Astrocyte (in vitro differentiated cells and primary cell): ENCODE measurements around the gene SRL. TPM values are rescaled to one million over a fixed set of nuclear protein-coding genes. Genes with fewer than 3 reads are reported as not detected.

Experiments used
- DNase-seq: peaks from one replicate; pipeline ENCODE4 v3.0.0-alpha.2; 2010; ENCODE audit warnings: low read depth
- FAIRE-seq: peaks from 2 replicates; lab custom pipeline; 2011; peaks lifted over from hg19 to GRCh38; lab: Jason Lieb, UNC
- H2AFZ ChIP-seq: 2 replicates; pipeline ENCODE4 v1.6.0; 2012; ENCODE audit warnings: low read depth, low read length, inconsistent platforms
- H3K27ac ChIP-seq: 2 replicates; pipeline ENCODE4 v1.5.1; 2011; ENCODE audit warnings: low read depth, low read length, inconsistent platforms
- H3K27me3 ChIP-seq: 2 replicates; pipeline ENCODE4 v1.6.0; 2011; ENCODE audit warnings: low read length, inconsistent platforms; ENCODE audit not compliant: insufficient read depth
- H3K36me3 ChIP-seq: 2 replicates; pipeline ENCODE4 v1.5.1; 2011; ENCODE audit warnings: low read length, inconsistent platforms; ENCODE audit not compliant: insufficient read depth
- H3K4me1 ChIP-seq: 2 replicates; pipeline ENCODE4 v1.5.1; 2011; ENCODE audit warnings: low read length, inconsistent platforms; ENCODE audit not compliant: insufficient read depth
- H3K4me2 ChIP-seq: 2 replicates; pipeline ENCODE4 v1.6.0; 2012; ENCODE audit warnings: low read length, inconsistent platforms
- H3K4me3 ChIP-seq: 2 replicates; pipeline ENCODE4 v1.5.1; 2011; ENCODE audit warnings: low read depth, mild to moderate bottlenecking, low read length, inconsistent platforms; ENCODE audit not compliant: insufficient read depth
- H3K79me2 ChIP-seq: 2 replicates; pipeline ENCODE4 v1.6.0; 2012; ENCODE audit warnings: mild to moderate bottlenecking, low read length, inconsistent platforms; ENCODE audit not compliant: insufficient read depth
- H3K9ac ChIP-seq: 2 replicates; pipeline ENCODE4 v1.6.0; 2012; ENCODE audit warnings: mild to moderate bottlenecking, low read length, inconsistent platforms
- H3K9me3 ChIP-seq: 2 replicates; pipeline ENCODE4 v1.5.1; 2012; ENCODE audit warnings: low read depth, mild to moderate bottlenecking, low read length, inconsistent platforms; ENCODE audit not compliant: insufficient read depth
- H4K20me1 ChIP-seq: 2 replicates; pipeline ENCODE4 v1.6.0; 2012; ENCODE audit warnings: low read length, inconsistent platforms; ENCODE audit not compliant: insufficient read depth
- H3K27ac Mint-ChIP-seq: one replicate; pipeline ENCODE4 v1.8.0; 2021; ENCODE audit warnings: mild to moderate bottlenecking, mixed read lengths; ENCODE audit not compliant: unreplicated experiment
- H3K27me3 Mint-ChIP-seq: one replicate; pipeline ENCODE4 v1.8.0; 2021; ENCODE audit warnings: low read depth, mixed read lengths; ENCODE audit not compliant: unreplicated experiment
- H3K36me3 Mint-ChIP-seq: one replicate; pipeline ENCODE4 v1.8.0; 2021; ENCODE audit warnings: low read depth, mixed read lengths; ENCODE audit not compliant: unreplicated experiment
- H3K4me1 Mint-ChIP-seq: one replicate; pipeline ENCODE4 v1.8.0; 2021; ENCODE audit warnings: low read depth, mixed read lengths; ENCODE audit not compliant: unreplicated experiment
- H3K4me3 Mint-ChIP-seq: one replicate; pipeline ENCODE4 v1.8.0; 2021; ENCODE audit warnings: mild to moderate bottlenecking, moderate library complexity, mixed read lengths; ENCODE audit not compliant: unreplicated experiment
- H3K9me3 Mint-ChIP-seq: one replicate; pipeline ENCODE4 v1.8.0; 2021; ENCODE audit warnings: mild to moderate bottlenecking, mixed read lengths; ENCODE audit not compliant: unreplicated experiment
- EZH2 ChIP-seq: IDR thresholded peaks from 2 replicates; pipeline ENCODE4 v1.6.1; 2012; ENCODE audit warnings: mild to moderate bottlenecking, low read length, inconsistent platforms; ENCODE audit not compliant: insufficient read depth
- total RNA-seq: library from RNA; stranded (reverse); gene quantifications from 2 replicates; pipeline ENCODE4 v1.2.1, GENCODE V29; 2021
- TF ChIP-seq, protein P1 (sequence below): IDR thresholded peaks from 2 replicates; pipeline ENCODE4 v1.5.1; 2011; ENCODE audit warnings: low read depth, mild to moderate bottlenecking, inconsistent platforms, low read length, moderate library complexity; ENCODE audit not compliant: insufficient read depth

Gene SRL
- total RNA-seq, 1 donor from 2014 or later = not detected

GRCh38 chr16:4231886-4232285 lies 10.0 kb downstream of the SRL start:
- peaks cover 2% of the 10 kb centered on the region for H3K27me3 ChIP-seq
- no peak overlapping the region for H3K27ac ChIP-seq
- Mint-ChIP-seq H3K27ac (no peak overlapping the region), H3K4me1 (peaks cover 6% of the 10 kb centered on the region), H3K4me3 (no peak overlapping the region), H3K36me3 (no peaks in the 10 kb centered on the region), H3K9me3 (peaks cover 11% of the 10 kb centered on the region), H3K27me3 (peaks cover 12% of the 10 kb centered on the region)
- H3K9me3 ChIP-seq = no peaks in the 10 kb centered on the region
- TF ChIP-seq, protein P1, sequence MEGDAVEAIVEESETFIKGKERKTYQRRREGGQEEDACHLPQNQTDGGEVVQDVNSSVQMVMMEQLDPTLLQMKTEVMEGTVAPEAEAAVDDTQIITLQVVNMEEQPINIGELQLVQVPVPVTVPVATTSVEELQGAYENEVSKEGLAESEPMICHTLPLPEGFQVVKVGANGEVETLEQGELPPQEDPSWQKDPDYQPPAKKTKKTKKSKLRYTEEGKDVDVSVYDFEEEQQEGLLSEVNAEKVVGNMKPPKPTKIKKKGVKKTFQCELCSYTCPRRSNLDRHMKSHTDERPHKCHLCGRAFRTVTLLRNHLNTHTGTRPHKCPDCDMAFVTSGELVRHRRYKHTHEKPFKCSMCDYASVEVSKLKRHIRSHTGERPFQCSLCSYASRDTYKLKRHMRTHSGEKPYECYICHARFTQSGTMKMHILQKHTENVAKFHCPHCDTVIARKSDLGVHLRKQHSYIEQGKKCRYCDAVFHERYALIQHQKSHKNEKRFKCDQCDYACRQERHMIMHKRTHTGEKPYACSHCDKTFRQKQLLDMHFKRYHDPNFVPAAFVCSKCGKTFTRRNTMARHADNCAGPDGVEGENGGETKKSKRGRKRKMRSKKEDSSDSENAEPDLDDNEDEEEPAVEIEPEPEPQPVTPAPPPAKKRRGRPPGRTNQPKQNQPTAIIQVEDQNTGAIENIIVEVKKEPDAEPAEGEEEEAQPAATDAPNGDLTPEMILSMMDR = no peak
- TF ChIP-seq EZH2 = no peak
- H3K4me2 ChIP-seq = no peak overlapping the region
- no peak overlapping the region for H2AFZ ChIP-seq
- no peak for FAIRE-seq
- H3K79me2 ChIP-seq = no peaks in the 10 kb centered on the region
- no peaks in the 10 kb centered on the region for H4K20me1 ChIP-seq
- H3K4me3 ChIP-seq = no peak overlapping the region
- DNase-seq = no peak
- H3K4me1 ChIP-seq = peaks cover 8% of the 10 kb centered on the region
- no peak overlapping the region for H3K9ac ChIP-seq
- no peaks in the 10 kb centered on the region for H3K36me3 ChIP-seq

- H3K4me2 ChIP-seq = no peak overlapping the region
- H3K79me2 ChIP-seq = no peaks in the 10 kb centered on the region
- no peaks in the 10 kb centered on the region for H3K9me3 ChIP-seq
- Mint-ChIP-seq H3K4me3 (no peak overlapping the region), H3K27ac (no peak overlapping the region), H3K9me3 (peaks cover 11% of the 10 kb centered on the region), H3K4me1 (peaks cover 6% of the 10 kb centered on the region), H3K36me3 (no peaks in the 10 kb centered on the region), H3K27me3 (peaks cover 10% of the 10 kb centered on the region)
- no peak overlapping the region for H3K4me3 ChIP-seq
- no peaks in the 10 kb centered on the region for H4K20me1 ChIP-seq
- H3K4me1 ChIP-seq = peaks cover 8% of the 10 kb centered on the region
- H2AFZ ChIP-seq = no peak overlapping the region
- FAIRE-seq (no peak), DNase-seq (no peak)
- H3K27me3 ChIP-seq = peaks cover 2% of the 10 kb centered on the region
- H3K27ac ChIP-seq = no peak overlapping the region
- no peaks in the 10 kb centered on the region for H3K36me3 ChIP-seq
- TF ChIP-seq EZH2 = no peak
- TF ChIP-seq, protein P1 = no peak
- no peak overlapping the region for H3K9ac ChIP-seq
Observed at GRCh38 chr16:4231367-4231766, 10.5 kb downstream of the SRL start.

GRCh38 chr16:4227040-4227332 lies 14.9 kb downstream of the SRL start:
- Mint-ChIP-seq H3K9me3 (peaks cover 6% of the 10 kb centered on the region), H3K27ac (no peak overlapping the region), H3K27me3 (peaks cover 4% of the 10 kb centered on the region), H3K36me3 (no peaks in the 10 kb centered on the region), H3K4me3 (no peak overlapping the region), H3K4me1 (no peaks in the 10 kb centered on the region)
- DNase-seq = no peak
- FAIRE-seq = no peak
- H3K4me1 ChIP-seq = no peaks in the 10 kb centered on the region
- H3K4me3 ChIP-seq = no peak overlapping the region
- H3K4me2 ChIP-seq = no peak overlapping the region
- H3K9me3 ChIP-seq = no peaks in the 10 kb centered on the region
- no peaks in the 10 kb centered on the region for H3K27me3 ChIP-seq
- no peaks in the 10 kb centered on the region for H4K20me1 ChIP-seq
- no peak overlapping the region for H2AFZ ChIP-seq
- TF ChIP-seq EZH2 = no peak
- TF ChIP-seq, protein P1 = no peak
- no peaks in the 10 kb centered on the region for H3K36me3 ChIP-seq
- no peak overlapping the region for H3K27ac ChIP-seq
- H3K79me2 ChIP-seq = no peaks in the 10 kb centered on the region
- H3K9ac ChIP-seq = no peak overlapping the region
